AG04450 (cell line): ENCODE measurements around the gene G6PC3. TPM values are rescaled to one million over a fixed set of nuclear protein-coding genes. Genes with fewer than 3 reads are reported as not detected.
"Not testable (repeated sequence)": the region's sequence is repeated elsewhere in the genome, so short reads cannot be mapped to it uniquely, and the experiment has no call there.

Experiments used
- CTCF ChIA-PET: fragments of 300-600, 350-600 bp; formaldehyde crosslinking; extraction: SDS; loops from one replicate; lab custom pipeline; 2022; ENCODE audit warnings: antibody characterized with exemption, inconsistent platforms; lab: Charles Lee
- POLR2A ChIA-PET: fragments of 350-600 bp; formaldehyde crosslinking; extraction: SDS; loops from one replicate; lab custom pipeline; 2021; ENCODE audit warnings: antibody characterized with exemption, inconsistent platforms; lab: Yijun Ruan, JAX
- DNase-seq: peaks from one replicate; pipeline ENCODE4 v3.0.0-alpha.2; 2011; ENCODE audit warnings: low read depth, low spot score
- H3K27ac ChIP-seq: one replicate; pipeline ENCODE4 v1.5.1; 2012; ENCODE audit warnings: low read depth, low read length, control low read depth
- H3K27me3 ChIP-seq: one replicate; pipeline ENCODE4 v1.6.0; 2012; ENCODE audit warnings: low read length; ENCODE audit not compliant: control insufficient read depth, insufficient read depth
- H3K4me3 ChIP-seq: 2 replicates; pipeline ENCODE4 v1.5.1; 2011; ENCODE audit warnings: mild to moderate bottlenecking, low read depth, low read length, control low read depth
- H3K9me3 ChIP-seq: 2 replicates; pipeline ENCODE4 v1.5.1; 2012; ENCODE audit warnings: low read length; ENCODE audit not compliant: control insufficient read depth, insufficient read depth
- polyA minus RNA-seq: library from RNA; depleted of rRNA, polyadenylated mRNA; stranded (reverse); fragments of >200 nt; gene quantifications from 2 replicates; pipeline ENCODE4 v1.2.3, GENCODE V29; 2011; rRNA and poly(A)+ RNA removed
- polyA plus RNA-seq: library from polyadenylated mRNA; depleted of rRNA; stranded (reverse); fragments of >200 nt; gene quantifications from 2 replicates; pipeline ENCODE4 v1.2.3, GENCODE V29; 2011; rRNA removed
- TF ChIP-seq, protein P1 (sequence below): IDR thresholded peaks from 2 replicates; pipeline ENCODE4 v1.5.1; 2011; ENCODE audit warnings: low read depth, low read length, control low read depth, inconsistent platforms

The G6PC3 gene, protein sequence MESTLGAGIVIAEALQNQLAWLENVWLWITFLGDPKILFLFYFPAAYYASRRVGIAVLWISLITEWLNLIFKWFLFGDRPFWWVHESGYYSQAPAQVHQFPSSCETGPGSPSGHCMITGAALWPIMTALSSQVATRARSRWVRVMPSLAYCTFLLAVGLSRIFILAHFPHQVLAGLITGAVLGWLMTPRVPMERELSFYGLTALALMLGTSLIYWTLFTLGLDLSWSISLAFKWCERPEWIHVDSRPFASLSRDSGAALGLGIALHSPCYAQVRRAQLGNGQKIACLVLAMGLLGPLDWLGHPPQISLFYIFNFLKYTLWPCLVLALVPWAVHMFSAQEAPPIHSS
- 69.8 and 87.4 TPM in 2 replicates for polyA plus RNA-seq
- 74.2 and 110 TPM in 2 replicates for polyA minus RNA-seq

DNA sequence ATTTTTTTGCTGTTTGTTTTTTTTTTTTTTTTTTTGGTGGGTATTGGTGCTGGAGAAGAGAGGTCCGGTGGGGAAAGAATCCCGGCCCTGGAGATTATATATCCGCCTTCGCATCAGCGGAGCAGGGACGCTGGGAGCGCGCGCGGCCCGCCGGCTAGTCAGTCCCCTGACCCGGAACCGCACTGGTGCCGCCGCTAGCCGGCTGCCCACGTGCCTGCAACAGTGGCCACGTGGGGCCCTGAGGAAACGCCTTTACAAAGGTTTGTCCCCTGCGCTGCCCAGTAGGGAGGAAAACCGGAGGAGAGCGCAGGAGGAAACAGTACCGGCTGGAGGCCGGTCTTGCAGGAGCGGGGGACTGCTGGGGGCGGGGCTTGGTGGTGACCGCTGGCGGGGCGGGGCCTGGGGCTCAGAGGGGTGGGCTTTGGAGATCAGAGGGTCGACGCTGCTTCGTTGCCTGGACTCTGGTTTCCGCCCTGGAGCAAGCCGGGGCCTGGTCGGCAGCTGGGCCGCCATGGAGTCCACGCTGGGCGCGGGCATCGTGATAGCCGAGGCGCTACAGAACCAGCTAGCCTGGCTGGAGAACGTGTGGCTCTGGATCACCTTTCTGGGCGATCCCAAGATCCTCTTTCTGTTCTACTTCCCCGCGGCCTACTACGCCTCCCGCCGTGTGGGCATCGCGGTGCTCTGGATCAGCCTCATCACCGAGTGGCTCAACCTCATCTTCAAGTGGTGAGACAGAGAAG, at the start of gene G6PC3:
TSS of gene G6PC3 (plus strand) at position 281 of the 743 bp plus-strand sequence. CDS start at position 512, 231 bp downstream.
- TF ChIP-seq, protein P1, sequence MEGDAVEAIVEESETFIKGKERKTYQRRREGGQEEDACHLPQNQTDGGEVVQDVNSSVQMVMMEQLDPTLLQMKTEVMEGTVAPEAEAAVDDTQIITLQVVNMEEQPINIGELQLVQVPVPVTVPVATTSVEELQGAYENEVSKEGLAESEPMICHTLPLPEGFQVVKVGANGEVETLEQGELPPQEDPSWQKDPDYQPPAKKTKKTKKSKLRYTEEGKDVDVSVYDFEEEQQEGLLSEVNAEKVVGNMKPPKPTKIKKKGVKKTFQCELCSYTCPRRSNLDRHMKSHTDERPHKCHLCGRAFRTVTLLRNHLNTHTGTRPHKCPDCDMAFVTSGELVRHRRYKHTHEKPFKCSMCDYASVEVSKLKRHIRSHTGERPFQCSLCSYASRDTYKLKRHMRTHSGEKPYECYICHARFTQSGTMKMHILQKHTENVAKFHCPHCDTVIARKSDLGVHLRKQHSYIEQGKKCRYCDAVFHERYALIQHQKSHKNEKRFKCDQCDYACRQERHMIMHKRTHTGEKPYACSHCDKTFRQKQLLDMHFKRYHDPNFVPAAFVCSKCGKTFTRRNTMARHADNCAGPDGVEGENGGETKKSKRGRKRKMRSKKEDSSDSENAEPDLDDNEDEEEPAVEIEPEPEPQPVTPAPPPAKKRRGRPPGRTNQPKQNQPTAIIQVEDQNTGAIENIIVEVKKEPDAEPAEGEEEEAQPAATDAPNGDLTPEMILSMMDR = no peak
- peak; percentile 95 for DNase-seq
- Histone ChIP-seq H3K9me3 (no peaks in the 10 kb centered on the region), H3K27ac (peak within 1 kb of the TSS; percentile 93), H3K27me3 (no peaks in the 10 kb centered on the region), H3K4me3 (peak within 1 kb of the TSS; percentile 79)
- POLR2A ChIA-PET = interaction anchor here (0.6 to 1.1 kb wide), 10 partner anchors 12 to 670 kb away, joined by 3 to 11 read pairs (median 5); no protein-coding TSS in a partner anchor
- CTCF ChIA-PET = interaction anchor here (0.7 to 1.6 kb wide), 5 partner anchors 8 to 147 kb away, joined by 3 to 15 read pairs (median 4); no protein-coding TSS in a partner anchor

DNA sequence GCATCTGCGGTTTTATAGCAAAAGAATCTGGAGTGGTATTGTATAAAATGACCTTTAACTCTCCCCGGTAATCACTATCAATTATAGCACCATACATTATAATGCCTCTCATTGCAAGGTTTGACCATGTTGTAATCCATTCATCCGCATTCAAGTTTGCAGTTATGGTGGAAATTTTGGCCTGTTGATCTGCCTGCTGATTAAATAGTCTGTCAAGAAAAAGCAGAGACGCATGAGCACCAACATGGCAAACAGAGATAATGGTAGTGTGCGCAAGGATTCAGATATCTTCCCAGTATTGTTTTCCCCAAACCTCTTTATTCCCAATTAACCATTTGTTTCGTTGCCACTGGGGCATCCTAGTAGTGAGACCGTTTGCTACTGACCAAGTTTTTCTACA, 49.3 kb upstream of the G6PC3 start:
- H3K27me3 ChIP-seq, CTCF ChIA-PET, H3K9me3 ChIP-seq, DNase-seq, H3K4me3 ChIP-seq, H3K27ac ChIP-seq, POLR2A ChIA-PET: not testable (repeated sequence)

DNA sequence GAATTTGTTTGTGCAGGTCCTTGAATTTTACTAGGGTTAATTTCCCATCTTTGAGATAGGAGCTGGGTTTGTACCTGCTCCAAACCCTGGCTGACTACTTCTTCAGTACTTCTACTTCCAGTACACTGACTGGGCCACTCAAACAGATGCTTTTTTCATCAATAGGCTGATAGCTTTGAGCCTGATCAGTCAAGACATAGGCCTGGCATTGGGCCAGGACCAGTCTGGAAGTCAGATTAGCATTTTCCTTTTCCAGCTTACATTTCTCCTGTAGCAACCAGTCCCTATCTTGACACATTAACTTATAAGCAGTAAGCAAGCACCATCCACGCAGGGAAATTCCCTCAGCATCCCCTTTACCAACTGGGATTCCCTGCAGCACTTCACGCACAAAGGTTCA, 48.3 kb upstream of the G6PC3 start:
- Histone ChIP-seq H3K27me3 (no peaks in the 10 kb centered on the region), H3K27ac (no peak overlapping the region), H3K9me3 (no peaks in the 10 kb centered on the region; the same call in 1 of the 2 replicates), H3K4me3 (no peak overlapping the region)
- TF ChIP-seq, protein P1 = no peak
- POLR2A ChIA-PET = no interaction called here
- CTCF ChIA-PET = interaction anchor here (0.8 kb wide), 1 partner anchor 79 kb away, joined by 4 read pairs; no protein-coding TSS in a partner anchor
- DNase-seq = no peak

DNA sequence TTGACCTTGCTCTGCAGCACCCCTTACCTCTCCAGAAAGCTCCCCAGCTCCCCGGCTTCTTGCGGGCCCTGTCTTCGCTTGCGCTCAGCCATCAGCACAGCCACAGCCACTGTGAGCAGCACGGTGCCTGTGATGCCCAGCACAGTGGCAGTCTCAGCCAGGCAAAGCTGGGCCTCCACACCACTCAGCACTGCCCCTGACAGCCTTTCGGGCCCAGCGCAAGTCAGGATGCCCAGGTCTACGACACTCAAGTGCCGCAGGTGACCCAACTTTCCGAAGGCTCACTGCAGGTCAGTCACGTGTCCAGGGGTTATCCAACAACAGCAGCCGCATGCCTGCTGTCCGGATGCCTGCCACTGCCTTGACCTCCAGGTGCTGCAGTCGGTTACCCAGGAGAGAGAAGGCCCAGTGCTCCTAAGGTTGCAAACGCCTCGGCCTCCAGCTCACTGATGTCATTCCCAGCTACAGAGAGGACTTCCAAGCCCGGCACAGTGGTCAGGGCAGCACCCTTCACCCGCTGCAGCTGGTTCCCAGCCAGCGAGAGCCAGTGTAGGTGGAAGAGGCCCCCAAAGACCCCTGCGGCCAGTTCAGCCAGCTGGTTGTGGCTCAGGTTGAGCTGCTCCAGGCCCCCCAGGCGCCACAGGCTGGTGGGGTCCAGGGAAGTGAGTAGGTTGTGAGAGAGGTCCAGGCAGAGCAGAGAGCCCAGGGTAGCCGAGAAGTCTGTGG, 46.8 kb upstream of the G6PC3 start:
- DNase-seq = no peak
- no peaks in the 10 kb centered on the region; the same call in 1 of the 2 replicates for H3K9me3 ChIP-seq
- H3K4me3 ChIP-seq = no peak overlapping the region
- POLR2A ChIA-PET = no interaction called here
- H3K27me3 ChIP-seq = no peaks in the 10 kb centered on the region
- H3K27ac ChIP-seq = no peak overlapping the region
- CTCF ChIA-PET = no interaction called here
- TF ChIP-seq, protein P1 = no peak

DNA sequence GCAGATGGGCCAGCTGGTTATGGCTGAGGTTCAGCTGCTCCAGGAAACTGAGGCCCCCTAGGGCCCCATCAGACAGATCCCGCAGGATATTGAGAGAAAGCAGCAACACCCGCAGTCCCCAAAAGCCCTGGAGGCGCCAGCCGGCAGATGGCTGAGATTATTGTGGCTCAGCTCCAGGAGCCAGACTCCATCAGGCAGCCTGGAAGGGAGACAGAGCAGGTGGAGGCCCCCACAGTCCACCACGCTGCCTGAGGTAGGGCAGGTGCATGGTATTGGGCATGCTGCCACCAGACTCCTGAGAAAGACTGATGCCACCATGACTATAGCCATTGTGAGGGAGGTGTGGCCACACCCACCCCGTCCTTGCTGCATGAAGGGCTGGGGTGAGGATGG, 46.3 kb upstream of the G6PC3 start:
- DNase-seq = no peak
- ChIA-PET POLR2A (no interaction called here), CTCF (interaction anchor here (2.3 kb wide), 1 partner anchor 17 kb away, joined by 6 read pairs; no protein-coding TSS in a partner anchor)
- no peaks in the 10 kb centered on the region for H3K27me3 ChIP-seq
- TF ChIP-seq, protein P1 = no peak
- H3K4me3 ChIP-seq = no peak overlapping the region
- no peak overlapping the region for H3K27ac ChIP-seq
- no peaks in the 10 kb centered on the region; the same call in 1 of the 2 replicates for H3K9me3 ChIP-seq
